Left ventricle myocardium inferior (tissue), 1 donor: ENCODE data around the gene MICAL2. TPM values are rescaled to one million over a fixed set of nuclear protein-coding genes. Genes with fewer than 3 reads are reported as not detected.
A peak's percentile ranks its signal among the peaks of the same experiment; 100 is the strongest.

Source experiments
- DNase-seq: peaks from one replicate; pipeline ENCODE4 v3.0.0-alpha.2; 2020
- H3K27ac ChIP-seq: fragments of 200-600 bp; replicated peaks from 2 replicates; pipeline ENCODE4 v1.8.0; 2021
- H3K27me3 ChIP-seq: fragments of 200-600 bp; 2 replicates; pipeline ENCODE4 v1.8.0; 2021; ENCODE audit warnings: low read depth
- H3K36me3 ChIP-seq: fragments of 200-600 bp; 2 replicates; pipeline ENCODE4 v1.8.0; 2021
- H3K4me1 ChIP-seq: fragments of 200-600 bp; 2 replicates; pipeline ENCODE4 v1.8.0; 2021
- H3K4me3 ChIP-seq: fragments of 200-600 bp; 2 replicates; pipeline ENCODE4 v1.8.0; 2021; ENCODE audit warnings: mild to moderate bottlenecking, moderate library complexity
- H3K9me3 ChIP-seq: fragments of 200-600 bp; replicated peaks from 2 replicates; pipeline ENCODE4 v1.8.0; 2021
- CTCF ChIP-seq: fragments of 200-600 bp; IDR thresholded peaks from 2 replicates; pipeline ENCODE4 v1.8.0; 2021; ENCODE audit warnings: antibody characterized with exemption, mild to moderate bottlenecking, borderline replicate concordance
- intact Hi-C: fragments of 100-400 bp; cut with micrococcal nuclease; formaldehyde crosslinking; loops from one replicate; pipeline ENCODE4 v1.11.0; 2022
- total RNA-seq: library from RNA; stranded (reverse); fragmentation: NEBNext Ultra II Directional; extraction: Animal tissue kit (Norgen Biotek cat#: 25700); gene quantifications from one replicate; pipeline ENCODE4 v1.2.1, GENCODE V29; 2021
- donor health status: DM: no; HTN: yes; CAD: no; lungs with severe emphysema.

MICAL2 gene
- total RNA-seq, 1 donor from 2014 or later: 85.0 TPM

GRCh38 chr11:12090761-12091258 is 19.6 kb upstream of the MICAL2 start:
- peaks cover 83% of the 10 kb centered on the region for H3K4me1 ChIP-seq
- DNase-seq: no peak

GRCh38 chr11:12091956-12092558 is 18.3 kb upstream of the MICAL2 start:
- TF ChIP-seq CTCF: peak; percentile 38
- Histone ChIP-seq H3K4me1 (peaks cover 70% of the 10 kb centered on the region), H3K27ac (peak overlapping the region; percentile 17), H3K27me3 (no peaks in the 10 kb centered on the region), H3K9me3 (no peaks in the 10 kb centered on the region), H3K36me3 (no peaks in the 10 kb centered on the region), H3K4me3 (no peak overlapping the region)
- intact Hi-C loops: no loop called here
- DNase-seq: no peak

More at GRCh38 chr11:12090761-12091258, 19.6 kb upstream of the MICAL2 start:
- peak overlapping the region; percentile 90 for H3K27ac ChIP-seq
- no peaks in the 10 kb centered on the region for H3K36me3 ChIP-seq
- H3K4me3 ChIP-seq: no peak overlapping the region
- no peak for TF ChIP-seq CTCF
- H3K9me3 ChIP-seq: no peaks in the 10 kb centered on the region
- no peaks in the 10 kb centered on the region for H3K27me3 ChIP-seq
- intact Hi-C loops: no loop called here

GRCh38 chr11:12092714-12093113 is 17.7 kb upstream of the MICAL2 start:
- no peak for TF ChIP-seq CTCF
- Histone ChIP-seq H3K27ac (peak overlapping the region; percentile 17), H3K36me3 (no peaks in the 10 kb centered on the region), H3K9me3 (no peaks in the 10 kb centered on the region), H3K27me3 (no peaks in the 10 kb centered on the region), H3K4me1 (peaks cover 64% of the 10 kb centered on the region), H3K4me3 (no peak overlapping the region)
- DNase-seq: no peak
- intact Hi-C loops: no loop called here

- Histone ChIP-seq H3K4me3 (no peak overlapping the region), H3K27me3 (no peaks in the 10 kb centered on the region), H3K36me3 (no peaks in the 10 kb centered on the region), H3K9me3 (no peaks in the 10 kb centered on the region), H3K4me1 (peaks cover 39% of the 10 kb centered on the region), H3K27ac (no peak overlapping the region)
- DNase-seq: no peak
- intact Hi-C loops: no loop called here
- TF ChIP-seq CTCF: no peak
Observed at GRCh38 chr11:12094872-12095800, 15.3 kb upstream of the MICAL2 start.

- intact Hi-C loops: no loop called here
- Histone ChIP-seq H3K27ac (no peak overlapping the region), H3K4me1 (peaks cover 40% of the 10 kb centered on the region), H3K36me3 (no peaks in the 10 kb centered on the region), H3K4me3 (no peak overlapping the region), H3K27me3 (no peaks in the 10 kb centered on the region), H3K9me3 (no peaks in the 10 kb centered on the region)
- TF ChIP-seq CTCF: no peak
- DNase-seq: no peak
Observed at GRCh38 chr11:12097219-12097618, 13.2 kb upstream of the MICAL2 start.
